Stimulated activated CD8-positive, alpha-beta memory T cell treated with anti-CD3 and anti-CD28 coated beads, Interleukin-15, amount 100 ng/mL, for 48 hours (primary cell): ENCODE measurements around the gene HOXC9.
A peak's percentile ranks its signal among the peaks of the same experiment; 100 is the strongest.

Source experiments
- DNase-seq, 2 donors: peaks; one replicate each; pipeline ENCODE4 v3.0.0-alpha.2; 2020; ENCODE audit warnings: low read depth in 2 of 2

HOXC9 gene

GRCh38 chr12:53976172-53976822 lies 23.7 kb upstream of the HOXC9 start:
- no peak for DNase-seq

GRCh38 chr12:53976823-53977595 lies 23.0 kb upstream of the HOXC9 start:
- DNase-seq = no peak

- DNase-seq = no peak
These were observed 22.1 kb upstream of the HOXC9 start for GRCh38 chr12:53977596-53978445.

- DNase-seq = no peak
These were observed 21.2 kb upstream of the HOXC9 start for GRCh38 chr12:53978477-53979356.

- DNase-seq = no peak
These were observed 19.7 kb upstream of the HOXC9 start for GRCh38 chr12:53980104-53980801.

GRCh38 chr12:53980802-53981496 lies 19.0 kb upstream of the HOXC9 start:
- DNase-seq = no peak

GRCh38 chr12:53981634-53982565 lies 18.1 kb upstream of the HOXC9 start:
- no peak for DNase-seq

- DNase-seq = no peak
These were observed 17.1 kb upstream of the HOXC9 start for GRCh38 chr12:53982648-53983567.

GRCh38 chr12:53983568-53983949 lies 16.4 kb upstream of the HOXC9 start:
- no peak for DNase-seq

GRCh38 chr12:53983950-53984572 lies 15.9 kb upstream of the HOXC9 start:
- DNase-seq = no peak

- peak; percentile 77 to 81 for DNase-seq
These were observed 14.9 kb upstream of the HOXC9 start, which contains the start of gene HOXC10 for GRCh38 chr12:53984901-53985691. TSS of gene HOXC10 (plus strand) at chr12:53985146. CDS start at chr12:53985260, 114 bp downstream.

- no peak for DNase-seq
These were observed 14.3 kb upstream of the HOXC9 start for GRCh38 chr12:53985692-53985993.

GRCh38 chr12:53985994-53986685 lies 13.8 kb upstream of the HOXC9 start:
- no peak for DNase-seq

GRCh38 chr12:53986686-53987483 lies 13.1 kb upstream of the HOXC9 start:
- no peak for DNase-seq

- no peak for DNase-seq
These were observed 12.2 kb upstream of the HOXC9 start for GRCh38 chr12:53987787-53988230.
